A549 treated with CORT108297 at 1 μM for 4 hours (cell line): ENCODE results near the gene SYNJ2BP. TPM values are rescaled to one million over a fixed set of nuclear protein-coding genes. Genes with fewer than 3 reads are reported as not detected.

Experiments
- total RNA-seq: library from RNA; stranded (reverse); fragments of 200-300 nt; extraction: Qiagen RNA extraction; gene quantifications from 5 replicates; pipeline ENCODE4 v1.2.3, GENCODE V29; 2022

SYNJ2BP gene, protein sequence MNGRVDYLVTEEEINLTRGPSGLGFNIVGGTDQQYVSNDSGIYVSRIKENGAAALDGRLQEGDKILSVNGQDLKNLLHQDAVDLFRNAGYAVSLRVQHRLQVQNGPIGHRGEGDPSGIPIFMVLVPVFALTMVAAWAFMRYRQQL
- total RNA-seq = 8.2 to 11.7 TPM (median 11.2 TPM) in 5 replicates

DNA sequence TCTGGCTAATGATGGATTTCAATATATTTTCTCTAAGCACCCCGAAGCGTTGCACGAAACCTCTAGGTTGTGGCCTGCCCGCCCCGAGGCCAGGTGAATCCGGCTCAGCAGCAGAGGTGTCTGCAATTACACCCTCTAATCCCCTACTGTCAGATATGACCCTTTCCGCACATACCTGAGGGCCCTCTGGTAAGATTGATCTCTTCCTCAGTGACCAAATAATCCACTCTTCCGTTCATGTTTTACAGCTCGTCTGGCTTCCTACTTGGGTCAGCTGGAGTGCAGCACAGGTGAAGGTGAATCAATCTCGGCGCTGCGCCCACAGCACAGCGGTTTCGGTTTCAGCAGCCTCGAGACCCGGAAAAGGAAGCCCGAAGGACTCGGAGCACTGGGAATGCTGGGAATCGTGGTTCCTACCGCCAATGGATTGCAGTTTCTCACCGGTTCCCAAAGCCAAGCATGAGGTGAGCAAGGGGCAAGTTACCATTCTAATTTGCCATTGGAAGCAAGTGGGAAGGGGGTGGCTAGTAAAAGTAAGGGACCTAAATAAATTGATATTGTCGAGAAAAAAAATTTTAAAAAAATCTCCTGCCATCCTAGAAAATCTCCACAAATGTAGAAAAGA, at the start of gene SYNJ2BP:
Gene SYNJ2BP, minus strand, starts transcription at position 366 of the 625 bp plus-strand sequence. Its CDS starts 127 bp downstream, at position 239.

DNA sequence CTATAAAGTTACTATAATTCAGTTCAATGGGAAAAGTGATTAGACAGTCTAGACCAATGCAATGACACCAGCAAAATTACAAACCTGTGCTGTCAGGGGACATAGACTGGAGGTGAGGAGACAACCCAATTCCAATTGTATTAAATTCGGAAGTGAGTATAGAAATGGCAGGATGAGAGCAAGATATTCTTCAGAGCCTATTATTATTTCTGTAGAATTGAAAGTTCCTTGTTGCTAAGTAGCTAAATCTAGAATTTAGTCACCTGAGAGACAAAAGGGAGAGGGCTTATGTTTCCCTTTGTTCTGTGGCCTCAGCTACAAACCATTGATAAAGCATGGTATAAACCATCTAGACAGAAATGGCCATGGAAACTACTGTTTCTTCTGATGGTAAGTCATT, 35.0 kb upstream of the SYNJ2BP start, which contains the start of gene ADAM21:
Gene ADAM21, plus strand, starts transcription at position 301 of the 400 bp plus-strand sequence. CDS start 5,326 bp downstream, outside the sequence.

Other genes with a start within 250 kb of the SYNJ2BP start
- 0.02 TPM in 1 of 5 replicates, not detected in the others for gene SLC8A3, start 228.1 kb downstream of the SYNJ2BP start, total RNA-seq
- 54.2 to 70.3 TPM (median 60.6 TPM) in 5 replicates for gene COX16, start 57.4 kb downstream of the SYNJ2BP start, total RNA-seq
- gene ADAM21, start 35.1 kb upstream of the SYNJ2BP start, total RNA-seq = 0.03 TPM in 1 of 5 replicates, not detected in the others
- gene ADAM20, start 117.9 kb upstream of the SYNJ2BP start, total RNA-seq = not detected in 5 replicates
- gene MED6, start 183.6 kb upstream of the SYNJ2BP start, total RNA-seq = 40.2 to 57.7 TPM (median 43.2 TPM) in 5 replicates
- gene TTC9, start 224.8 kb upstream of the SYNJ2BP start, total RNA-seq = 1.9 to 2.4 TPM (median 2.2 TPM) in 5 replicates